ENCODE measurements around the gene SMIM44.
"Not testable (repeated sequence)": the region's sequence is repeated elsewhere in the genome, so short reads cannot be mapped to it uniquely, and the experiment has no call there.

SMIM44 gene

DNA sequence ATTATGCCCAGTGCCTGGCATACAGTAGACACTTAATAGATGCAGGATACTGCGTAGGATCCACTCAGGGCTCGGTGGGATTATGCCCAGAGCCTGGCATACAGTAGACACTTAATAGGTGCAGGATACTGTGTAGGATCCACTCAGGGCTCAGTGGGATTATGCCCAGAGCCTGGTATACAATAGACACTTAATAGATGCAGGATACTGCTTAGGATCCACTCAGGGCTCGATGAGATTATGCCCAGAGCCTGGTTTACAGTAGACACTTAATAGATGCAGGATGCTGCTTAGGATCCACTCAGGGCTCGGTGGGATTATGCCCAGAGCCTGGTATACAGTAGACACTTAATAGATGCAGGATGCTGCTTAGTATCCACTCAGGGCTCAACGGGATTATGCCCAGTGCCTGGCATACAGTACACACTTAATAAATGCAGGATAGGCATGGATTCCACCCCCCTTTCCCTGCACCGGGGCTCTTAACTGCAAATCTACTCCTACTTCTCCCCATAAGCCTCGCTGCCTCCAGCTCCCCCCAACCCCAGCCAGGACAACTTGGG, 27.8 kb downstream of the SMIM44 start:
- in situ Hi-C loops (cut with MboI; ENCODE audit: low pct_unique_long_range_greater_than_20kb, low sequenced_read_pairs, unreplicated experiment): no loop called here
- no peak for DNase-seq (ENCODE audit: low spot score)
- no peak for TF ChIP-seq CTCF (IDR thresholded peaks at IDR 0.05; ENCODE audit: extremely low read depth, insufficient read depth, missing control alignments)

DNA sequence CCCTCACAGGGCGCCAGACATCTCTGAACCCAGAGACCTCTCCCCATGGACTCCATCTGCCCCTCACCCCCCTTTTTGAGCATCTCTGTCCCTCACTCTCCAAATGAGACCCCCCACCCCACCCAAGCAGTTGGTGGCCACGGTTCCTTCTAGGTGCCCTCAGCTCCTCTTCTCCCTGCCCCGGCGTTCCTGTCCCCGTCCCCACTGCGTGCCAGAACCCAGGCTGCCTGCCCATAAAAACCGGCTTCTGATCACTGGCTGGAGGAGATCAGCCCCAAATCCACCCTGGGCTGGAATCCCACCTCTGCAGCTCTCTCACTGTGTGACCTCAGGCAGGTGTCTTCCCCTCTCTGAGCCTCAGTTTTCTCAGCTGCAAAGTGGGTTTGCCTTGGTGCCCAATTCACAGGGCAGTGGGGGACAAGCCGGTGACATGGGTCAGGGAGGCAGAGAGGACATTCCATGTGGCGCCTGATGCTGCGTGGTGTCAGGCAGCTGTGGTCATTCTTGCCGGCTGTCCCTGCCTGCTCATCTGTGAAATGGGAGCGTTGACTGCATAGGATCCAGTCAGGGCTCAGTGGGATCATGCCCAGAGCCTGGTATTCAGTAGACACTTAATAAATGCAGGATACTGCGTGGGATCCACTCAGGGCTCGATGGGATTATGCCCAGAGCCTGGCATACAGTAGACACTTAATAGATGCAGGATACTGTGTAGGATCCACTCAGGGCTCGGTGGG, 28.4 kb downstream of the SMIM44 start:
- TF ChIP-seq CTCF (IDR thresholded peaks at IDR 0.05; ENCODE audit: extremely low read depth, insufficient read depth, missing control alignments): no peak
- in situ Hi-C loops (cut with MboI; ENCODE audit: low pct_unique_long_range_greater_than_20kb, low sequenced_read_pairs, unreplicated experiment): no loop called here
- DNase-seq (ENCODE audit: low spot score): no peak

DNA sequence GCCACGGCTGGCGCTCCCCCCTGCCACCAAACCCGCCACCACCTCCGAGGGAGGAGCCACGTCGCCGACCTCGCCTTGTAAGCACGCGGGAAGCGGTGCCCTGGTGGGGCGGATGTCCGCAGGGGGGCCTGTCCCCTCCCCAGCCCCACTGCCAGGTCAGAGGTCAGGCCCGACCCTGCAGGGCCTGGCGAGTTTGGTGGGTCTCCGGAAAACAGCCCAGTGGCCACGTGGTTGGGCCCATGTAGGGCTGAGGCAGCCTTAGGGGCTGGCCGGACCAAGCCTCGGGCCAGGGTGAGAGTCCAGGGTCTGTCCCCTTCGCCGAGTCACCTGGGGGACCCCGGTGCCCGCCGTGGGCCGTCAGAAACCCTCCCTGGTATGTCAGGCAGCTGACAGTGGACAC, 29.4 kb downstream of the SMIM44 start:
- DNase-seq (ENCODE audit: low spot score): no peak
- in situ Hi-C loops (cut with MboI; ENCODE audit: low pct_unique_long_range_greater_than_20kb, low sequenced_read_pairs, unreplicated experiment): no loop called here
- no peak for TF ChIP-seq CTCF (IDR thresholded peaks at IDR 0.05; ENCODE audit: extremely low read depth, insufficient read depth, missing control alignments)

DNA sequence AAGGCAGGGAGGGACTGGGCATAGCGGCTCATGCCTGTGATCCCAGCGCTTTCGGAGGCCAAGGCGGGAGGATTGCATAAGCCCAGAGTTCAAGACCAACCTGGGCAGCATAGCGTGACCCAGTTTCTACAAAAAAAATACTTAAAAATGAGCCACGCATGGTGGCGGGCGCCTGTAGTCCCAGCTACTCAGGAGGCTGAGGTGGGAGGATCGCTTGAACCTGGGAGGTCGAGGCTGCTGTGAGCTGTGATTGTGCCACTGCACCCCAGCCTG, 30.4 kb downstream of the SMIM44 start:
- in situ Hi-C loops (cut with MboI; ENCODE audit: low pct_unique_long_range_greater_than_20kb, low sequenced_read_pairs, unreplicated experiment); DNase-seq (ENCODE audit: low spot score): not testable (repeated sequence)

DNA sequence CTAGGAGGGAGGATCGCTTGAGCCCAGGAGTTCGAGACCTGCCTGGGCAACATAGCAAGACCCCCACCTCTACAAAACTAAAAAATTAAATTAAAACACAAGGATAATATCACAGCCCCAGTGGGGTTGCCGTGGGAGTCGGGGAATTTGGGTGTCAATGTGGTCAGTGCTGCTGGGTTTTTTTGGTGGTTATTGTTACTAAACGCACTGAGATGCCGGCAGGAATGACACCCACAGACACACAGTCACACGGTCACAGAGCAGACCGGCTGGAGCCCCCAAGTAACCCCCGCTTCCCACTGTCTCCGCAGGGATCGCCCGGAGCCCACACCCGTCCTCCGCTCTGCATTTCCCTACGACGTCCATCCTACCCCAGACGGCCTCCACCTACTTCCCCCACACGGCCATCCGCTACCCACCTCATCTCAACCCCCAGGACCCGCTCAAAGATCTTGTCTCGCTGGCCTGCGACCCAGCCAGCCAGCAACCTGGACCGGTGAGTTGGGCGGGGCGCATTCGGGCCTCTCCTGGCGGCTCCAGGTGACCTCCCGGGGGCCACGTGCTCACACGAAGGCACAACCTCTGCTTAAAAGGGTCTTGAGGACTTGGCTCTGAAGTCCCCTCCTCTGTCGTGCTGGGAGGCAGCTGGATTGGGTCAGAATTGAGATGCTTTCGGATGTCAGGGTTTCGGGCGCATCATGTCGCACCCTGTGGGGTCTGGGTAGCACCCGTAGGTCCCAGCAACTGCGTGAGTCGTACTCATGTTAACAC, 30.9 kb downstream of the SMIM44 start:
- in situ Hi-C loops (cut with MboI; ENCODE audit: low pct_unique_long_range_greater_than_20kb, low sequenced_read_pairs, unreplicated experiment): no loop called here
- DNase-seq (ENCODE audit: low spot score): no peak
- no peak for TF ChIP-seq CTCF (IDR thresholded peaks at IDR 0.05; ENCODE audit: extremely low read depth, insufficient read depth, missing control alignments)

- no peak for DNase-seq (ENCODE audit: low spot score)
- no peak for TF ChIP-seq CTCF (IDR thresholded peaks at IDR 0.05; ENCODE audit: extremely low read depth, insufficient read depth, missing control alignments)
- in situ Hi-C loops (cut with MboI; ENCODE audit: low pct_unique_long_range_greater_than_20kb, low sequenced_read_pairs, unreplicated experiment): no loop called here
Observed at GRCh38 chr19:3451451-3451866, 31.8 kb downstream of the SMIM44 start.

- in situ Hi-C loops (cut with MboI; ENCODE audit: low pct_unique_long_range_greater_than_20kb, low sequenced_read_pairs, unreplicated experiment): no loop called here
- peak; percentile 58 for DNase-seq (ENCODE audit: low spot score)
- no peak for TF ChIP-seq CTCF (IDR thresholded peaks at IDR 0.05; ENCODE audit: extremely low read depth, insufficient read depth, missing control alignments)
Observed at GRCh38 chr19:3450796-3451411, 32.3 kb downstream of the SMIM44 start.

Measured in GM13977 (cell line).